ENCODE data around the gene TMTC1.

GRCh38 chr12:29756741-29757390 is 26.9 kb downstream of the TMTC1 start:
- TF ChIP-seq TAF1 (IDR thresholded peaks at IDR 0.05; ENCODE audit: borderline replicate concordance, insufficient read depth, low read length) (no peak), SIN3A (IDR thresholded peaks at IDR 0.05; ENCODE audit: borderline replicate concordance, insufficient read depth, low read length) (no peak)
